ENCODE results near the gene TUBGCP6.

DNA sequence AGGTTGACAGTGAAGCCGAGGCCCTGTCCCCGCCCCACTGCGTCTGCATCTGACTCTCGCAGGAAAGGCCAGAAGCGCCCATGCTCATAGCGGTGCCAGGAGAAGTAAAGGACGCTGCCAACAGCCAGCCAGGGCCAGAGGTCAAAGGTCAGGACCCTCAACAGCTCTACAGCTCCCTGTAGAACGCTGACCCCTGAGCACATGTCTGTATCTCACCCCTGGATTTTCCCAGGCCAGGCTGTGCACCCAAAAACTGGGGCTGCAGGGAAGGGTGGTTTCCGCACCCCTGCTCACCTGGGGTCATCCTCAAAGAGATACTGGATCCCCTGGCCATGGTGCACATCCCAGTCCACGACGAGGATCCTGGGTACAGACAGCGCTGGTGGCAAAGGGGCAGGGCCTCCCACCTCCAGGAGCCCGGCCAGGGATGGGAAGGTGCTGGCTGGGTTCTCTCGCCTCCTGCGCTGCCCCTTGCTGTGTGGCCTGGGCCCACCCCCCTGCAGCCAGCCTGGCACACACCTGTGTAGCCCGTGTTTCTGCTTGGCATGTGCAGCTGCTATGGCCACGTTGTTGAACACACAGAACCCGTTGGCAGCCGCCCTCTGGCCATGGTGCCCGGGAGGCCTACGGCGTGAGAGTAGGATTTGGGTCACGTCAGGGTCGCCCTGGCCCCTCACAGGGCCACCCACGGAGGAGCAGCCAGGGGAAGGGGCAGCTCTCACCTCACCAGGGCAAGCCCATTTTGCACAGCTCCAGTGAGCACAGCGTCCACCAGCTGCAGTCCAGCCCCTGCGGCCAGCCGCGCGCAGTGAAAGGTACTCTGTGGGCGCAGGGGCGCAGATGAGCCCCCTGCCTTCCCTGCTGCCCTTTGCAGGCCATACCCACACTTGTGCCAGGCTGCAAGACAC is 4.8 kb upstream of the TUBGCP6 start:
- TF ChIP-seq, protein P1, sequence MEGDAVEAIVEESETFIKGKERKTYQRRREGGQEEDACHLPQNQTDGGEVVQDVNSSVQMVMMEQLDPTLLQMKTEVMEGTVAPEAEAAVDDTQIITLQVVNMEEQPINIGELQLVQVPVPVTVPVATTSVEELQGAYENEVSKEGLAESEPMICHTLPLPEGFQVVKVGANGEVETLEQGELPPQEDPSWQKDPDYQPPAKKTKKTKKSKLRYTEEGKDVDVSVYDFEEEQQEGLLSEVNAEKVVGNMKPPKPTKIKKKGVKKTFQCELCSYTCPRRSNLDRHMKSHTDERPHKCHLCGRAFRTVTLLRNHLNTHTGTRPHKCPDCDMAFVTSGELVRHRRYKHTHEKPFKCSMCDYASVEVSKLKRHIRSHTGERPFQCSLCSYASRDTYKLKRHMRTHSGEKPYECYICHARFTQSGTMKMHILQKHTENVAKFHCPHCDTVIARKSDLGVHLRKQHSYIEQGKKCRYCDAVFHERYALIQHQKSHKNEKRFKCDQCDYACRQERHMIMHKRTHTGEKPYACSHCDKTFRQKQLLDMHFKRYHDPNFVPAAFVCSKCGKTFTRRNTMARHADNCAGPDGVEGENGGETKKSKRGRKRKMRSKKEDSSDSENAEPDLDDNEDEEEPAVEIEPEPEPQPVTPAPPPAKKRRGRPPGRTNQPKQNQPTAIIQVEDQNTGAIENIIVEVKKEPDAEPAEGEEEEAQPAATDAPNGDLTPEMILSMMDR (IDR thresholded peaks at IDR 0.05; ENCODE audit: poor library complexity): no peak
- TF ChIP-seq EZH2 (IDR thresholded peaks at IDR 0.05; ENCODE audit: borderline replicate concordance): no peak
- no peak for TF ChIP-seq EZH2phosphoT487 (IDR thresholded peaks at IDR 0.05; ENCODE audit: low read depth, severe bottlenecking, unreplicated experiment)

Data from hepatocyte (in vitro differentiated cells).